Measurements from ENCODE around the gene CALB2.

Gene CALB2

GRCh38 chr16:71389330-71389729 is 30.8 kb downstream of the CALB2 start:
- DNase-seq (ENCODE audit: low read depth in 2 of 2): no peak

- DNase-seq (ENCODE audit: low read depth in 2 of 2): no peak
Measured at GRCh38 chr16:71396594-71396993, 38.1 kb downstream of the CALB2 start.

- DNase-seq (ENCODE audit: low read depth in 2 of 2): no peak
Measured at GRCh38 chr16:71399801-71400563, 41.5 kb downstream of the CALB2 start.

- DNase-seq (ENCODE audit: low read depth in 2 of 2): no peak
Measured at GRCh38 chr16:71402007-71402406, 43.5 kb downstream of the CALB2 start.

- DNase-seq (ENCODE audit: low read depth in 2 of 2): no peak
Measured at GRCh38 chr16:71402674-71403073, 44.2 kb downstream of the CALB2 start.

GRCh38 chr16:71404364-71404763 is 45.8 kb downstream of the CALB2 start:
- no peak for DNase-seq (ENCODE audit: low read depth in 2 of 2)

- no peak for DNase-seq (ENCODE audit: low read depth in 2 of 2)
Measured at GRCh38 chr16:71406316-71406715, 47.8 kb downstream of the CALB2 start.

- no peak for DNase-seq (ENCODE audit: low read depth in 2 of 2)
Measured at GRCh38 chr16:71406724-71407123, 48.2 kb downstream of the CALB2 start.

GRCh38 chr16:71407731-71408130 is 49.2 kb downstream of the CALB2 start:
- DNase-seq (ENCODE audit: low read depth in 2 of 2): no peak

GRCh38 chr16:71408536-71408935 is 50.0 kb downstream of the CALB2 start:
- no peak for DNase-seq (ENCODE audit: low read depth in 2 of 2)

- DNase-seq (ENCODE audit: low read depth in 2 of 2): no peak
Measured at GRCh38 chr16:71409011-71409775, 50.7 kb downstream of the CALB2 start.

- DNase-seq (ENCODE audit: low read depth in 2 of 2): no peak
Measured at GRCh38 chr16:71410146-71410545, 51.6 kb downstream of the CALB2 start.

- DNase-seq (ENCODE audit: low read depth in 2 of 2): peak; percentile 30 to 56
Measured at GRCh38 chr16:71412270-71413160, 54.0 kb downstream of the CALB2 start.

GRCh38 chr16:71413341-71413740 is 54.8 kb downstream of the CALB2 start:
- no peak for DNase-seq (ENCODE audit: low read depth in 2 of 2)

GRCh38 chr16:71414038-71414437 is 55.5 kb downstream of the CALB2 start:
- no peak for DNase-seq (ENCODE audit: low read depth in 2 of 2)

GRCh38 chr16:71421911-71422310 is 63.4 kb downstream of the CALB2 start:
- DNase-seq (ENCODE audit: low read depth in 2 of 2): peak in 1 of 2 donors; percentile 10

GRCh38 chr16:71423016-71423415 is 64.5 kb downstream of the CALB2 start:
- no peak for DNase-seq (ENCODE audit: low read depth in 2 of 2)

- no peak for DNase-seq (ENCODE audit: low read depth in 2 of 2)
Measured at GRCh38 chr16:71423865-71424264, 65.3 kb downstream of the CALB2 start.

- no peak for DNase-seq (ENCODE audit: low read depth in 2 of 2)
Measured at GRCh38 chr16:71424626-71425025, 66.1 kb downstream of the CALB2 start.

GRCh38 chr16:71425746-71426068 is 67.2 kb downstream of the CALB2 start:
- no peak for DNase-seq (ENCODE audit: low read depth in 2 of 2)

GRCh38 chr16:71426069-71426879 is 67.8 kb downstream of the CALB2 start:
- peak; percentile 17 to 21 for DNase-seq (ENCODE audit: low read depth in 2 of 2)

Measured in stimulated activated CD4-positive, alpha-beta T cell treated with anti-CD3 and anti-CD28 coated beads, Interleukin-15, amount 100 ng/mL, for 48 hours (primary cell).